Activated T-cell treated with anti-CD3 and anti-CD28 coated beads for 48 hours (primary cell): ENCODE data around the gene CCDC171.
"Not testable (repeated sequence)": the region's sequence is repeated elsewhere in the genome, so short reads cannot be mapped to it uniquely, and the experiment has no call there.

Experiments used
- DNase-seq: peaks from one replicate; pipeline ENCODE4 v3.0.0-alpha.2; 2020; ENCODE audit warnings: low read depth

The CCDC171 gene

GRCh38 chr9:15697446-15697851 is 144.6 kb downstream of the CCDC171 start:
- DNase-seq = no peak

- not testable (repeated sequence) for DNase-seq
Observed at GRCh38 chr9:15699876-15700559, 147.2 kb downstream of the CCDC171 start.

GRCh38 chr9:15707000-15707399 is 154.2 kb downstream of the CCDC171 start:
- DNase-seq = no peak

- no peak for DNase-seq
Observed at GRCh38 chr9:15711531-15711930, 158.7 kb downstream of the CCDC171 start.

GRCh38 chr9:15711931-15712330 is 159.1 kb downstream of the CCDC171 start:
- DNase-seq = no peak

GRCh38 chr9:15714746-15715145 is 161.9 kb downstream of the CCDC171 start:
- DNase-seq = no peak

- DNase-seq = no peak
Observed at GRCh38 chr9:15717290-15717967, 164.6 kb downstream of the CCDC171 start.

GRCh38 chr9:15718423-15718822 is 165.6 kb downstream of the CCDC171 start:
- no peak for DNase-seq

- DNase-seq = no peak
Observed at GRCh38 chr9:15720861-15721260, 168.0 kb downstream of the CCDC171 start.

GRCh38 chr9:15722888-15723287 is 170.0 kb downstream of the CCDC171 start:
- no peak for DNase-seq

- DNase-seq = no peak
Observed at GRCh38 chr9:15724016-15724415, 171.2 kb downstream of the CCDC171 start.

GRCh38 chr9:15724612-15725011 is 171.8 kb downstream of the CCDC171 start:
- DNase-seq = no peak

GRCh38 chr9:15725953-15726352 is 173.1 kb downstream of the CCDC171 start:
- DNase-seq = no peak

GRCh38 chr9:15729507-15729906 is 176.7 kb downstream of the CCDC171 start:
- DNase-seq = no peak

GRCh38 chr9:15735083-15735857 is 182.4 kb downstream of the CCDC171 start:
- no peak for DNase-seq

GRCh38 chr9:15736569-15736968 is 183.7 kb downstream of the CCDC171 start:
- no peak for DNase-seq

- no peak for DNase-seq
Observed at GRCh38 chr9:15738011-15738410, 185.2 kb downstream of the CCDC171 start.

GRCh38 chr9:15741015-15741414 is 188.2 kb downstream of the CCDC171 start:
- no peak for DNase-seq

- no peak for DNase-seq
Observed at GRCh38 chr9:15743512-15743911, 190.7 kb downstream of the CCDC171 start.

- no peak for DNase-seq
Observed at GRCh38 chr9:15744196-15744595, 191.4 kb downstream of the CCDC171 start.

- no peak for DNase-seq
Observed at GRCh38 chr9:15746905-15747304, 194.1 kb downstream of the CCDC171 start.

- no peak for DNase-seq
Observed at GRCh38 chr9:15755660-15756059, 202.8 kb downstream of the CCDC171 start.

GRCh38 chr9:15761551-15761950 is 208.7 kb downstream of the CCDC171 start:
- no peak for DNase-seq
